HepG2 (cell line): ENCODE results near the gene FMNL2. TPM values are rescaled to one million over a fixed set of nuclear protein-coding genes. Genes with fewer than 3 reads are reported as not detected.

Experiments used
- ATAC-seq: fragments of 200-7000 bp; cut with Tn5 transposase; 3 replicates; pipeline ENCODE4 v1.9.1; 2020; ENCODE audit warnings: mild to moderate bottlenecking, moderate library complexity
- BruUV-seq: library from RNA; stranded (reverse); fragments of 400-500 nt; replicated peaks from 2 replicates; lab custom pipeline; 2021; lab: Mats Ljungman, UMichigan
- CTCF ChIA-PET: fragments of 300-600 bp; formaldehyde crosslinking; extraction: SDS; loops from one replicate; lab custom pipeline; 2021; ENCODE audit warnings: low total read pairs, inconsistent platforms, low intra/inter-chr PET ratio; lab: Yijun Ruan, JAX
- POLR2A ChIA-PET: fragments of 350-600 bp; sonication (Branson Sonifier 250); formaldehyde crosslinking; loops from one replicate; lab custom pipeline; 2020; ENCODE audit warnings: antibody characterized with exemption, inconsistent platforms; lab: Yijun Ruan, JAX
- DNase-seq: peaks from one replicate; pipeline ENCODE4 v3.0.0-alpha.2; 2015; ENCODE audit warnings: low spot score
- FAIRE-seq: peaks from 3 replicates; lab custom pipeline; 2011; peaks lifted over from hg19 to GRCh38; lab: Jason Lieb, UNC
- H2AFZ ChIP-seq: one replicate; pipeline ENCODE4 v1.6.1; 2011; ENCODE audit warnings: low read length, inconsistent platforms
- H3K27ac ChIP-seq: fragments of 300-600 bp; 3 replicates; pipeline ENCODE4 v1.8.0; 2011; ENCODE audit warnings: mixed run types, mild to moderate bottlenecking, mixed read lengths, low read length, inconsistent platforms; ENCODE audit not compliant: insufficient read depth; ENCODE audit errors: extremely low read length
- H3K27me3 ChIP-seq, 2 experiments: fragments of 200-600 bp in 1 of 2; 2 replicates in 1 of 2; 3 replicates in 1 of 2; pipeline versions ENCODE4 v1.6.0 to v1.8.0; 2011; ENCODE audit warnings: low read length in 2 of 2, mild to moderate bottlenecking in 2 of 2, moderate library complexity in 2 of 2, inconsistent platforms in 1 of 2; ENCODE audit not compliant: insufficient read depth in 2 of 2, control insufficient read depth in 1 of 2
- H3K36me3 ChIP-seq, 2 experiments: fragments of 200-600 bp in 1 of 2; replicated peaks in 1 of 2; 2 replicates in 1 of 2; 3 replicates in 1 of 2; pipeline versions ENCODE4 v1.5.1 to v1.8.0; 2011; ENCODE audit warnings: low read length in 2 of 2, inconsistent platforms in 1 of 2; ENCODE audit not compliant: insufficient read depth in 2 of 2, control insufficient read depth in 1 of 2
- H3K4me1 ChIP-seq: 2 replicates; pipeline ENCODE4 v1.5.1; 2012; ENCODE audit warnings: low read length, inconsistent platforms; ENCODE audit not compliant: insufficient read depth
- H3K4me2 ChIP-seq: 2 replicates; pipeline ENCODE4 v1.6.0; 2011; ENCODE audit warnings: low read depth, low read length, inconsistent platforms
- H3K4me3 ChIP-seq, 3 experiments: fragments of 200-600 bp in 1 of 3; sonication (generic), shearing (Covaris generic) in 1 of 3; replicated peaks in 1 of 3; 2 replicates each; pipeline ENCODE4 v1.5.1; 2011 to 2016; ENCODE audit warnings: low read length in 3 of 3, inconsistent platforms in 2 of 3, low read depth in 2 of 3, mild to moderate bottlenecking in 2 of 3, control low read depth in 1 of 3, mixed read lengths in 1 of 3; ENCODE audit not compliant: insufficient read depth in 1 of 3
- H3K79me2 ChIP-seq: one replicate; pipeline ENCODE4 v1.6.1; 2011; ENCODE audit warnings: low read length, inconsistent platforms; ENCODE audit not compliant: insufficient read depth
- H3K9ac ChIP-seq: 2 replicates; pipeline ENCODE4 v1.6.0; 2011; ENCODE audit warnings: mild to moderate bottlenecking, low read depth, low read length, inconsistent platforms; ENCODE audit not compliant: insufficient read depth
- H3K9me3 ChIP-seq: 2 replicates; pipeline ENCODE4 v1.5.1; 2012; ENCODE audit warnings: mild to moderate bottlenecking, low read length
- H4K20me1 ChIP-seq: 2 replicates; pipeline ENCODE4 v1.6.0; 2011; ENCODE audit warnings: inconsistent platforms, mild to moderate bottlenecking, low read length, moderate library complexity; ENCODE audit not compliant: insufficient read depth
- ARID5B ChIP-seq: IDR thresholded peaks from 2 replicates; pipeline ENCODE4 v1.4.0; 2020; ENCODE audit warnings: mild to moderate bottlenecking, missing genetic modification reagents
- NPAS2 ChIP-seq: sonication (generic); formaldehyde crosslinking; IDR thresholded peaks from 2 replicates; pipeline ENCODE4 v1.8.0; 2022; ENCODE audit warnings: mild to moderate bottlenecking, missing genetic modification reagents, borderline replicate concordance
- TARDBP ChIP-seq: sonication (generic); formaldehyde crosslinking; IDR thresholded peaks from 2 replicates; pipeline ENCODE4 v1.8.0; 2022; ENCODE audit warnings: mild to moderate bottlenecking, missing genetic modification reagents
- TBX2 ChIP-seq: sonication (generic); formaldehyde crosslinking; IDR thresholded peaks from 2 replicates; pipeline ENCODE4 v1.5.0; 2020; ENCODE audit warnings: missing genetic modification reagents, mild to moderate bottlenecking, borderline replicate concordance
- ZNF281 ChIP-seq: sonication (generic); formaldehyde crosslinking; IDR thresholded peaks from 2 replicates; pipeline ENCODE4 v1.4.0; 2020; ENCODE audit warnings: missing genetic modification reagents, borderline replicate concordance
- ZNF331 ChIP-seq: sonication (generic); formaldehyde crosslinking; IDR thresholded peaks from 2 replicates; pipeline ENCODE4 v1.4.0; 2020; ENCODE audit warnings: missing genetic modification reagents
- WGBS: methylation state at CpG from one replicate; pipeline ENCODE4 v1.1.6; 2017; ENCODE audit warnings: low lambda C conversion rate; 5-methylcytosine and 5-hydroxymethylcytosine counted together
- in situ Hi-C: cut with HindIII; loops from 2 replicates; pipeline ENCODE4 v1.10.0; 2017; ENCODE audit warnings: low pct_unique_long_range_greater_than_20kb; ENCODE audit not compliant: extremely low pct_ligation_motif_present
- intact Hi-C: fragments of 100-400 bp; cut with micrococcal nuclease; formaldehyde crosslinking; loops from one replicate; pipeline ENCODE4 v1.10.0; 2022; ENCODE audit not compliant: unreplicated experiment
- polyA plus RNA-seq, 8 experiments: library from polyadenylated mRNA; depleted of rRNA in 3 of 8; stranded (reverse) in 7 of 8; unstranded in 1 of 8; fragments of >200 nt; fragmentation: Illumina TruSeq in 4 of 8; extraction: Trizol in 4 of 8; gene quantifications; 2 replicates each; pipeline versions ENCODE4 v1.2.1 to v1.2.3, GENCODE V29; 2011 to 2016; ENCODE audit warnings: low read depth in 4 of 8, missing spikeins in 1 of 8, mixed read lengths in 1 of 8; ENCODE audit not compliant: insufficient read depth in 1 of 8
- total RNA-seq, 5 experiments: library from RNA; depleted of rRNA; stranded (reverse); fragments of >200 nt; fragmentation: Illumina TruSeq; extraction: Trizol; gene quantifications; 2 replicates each; pipeline ENCODE4 v1.2.3, GENCODE V29; 2016; ENCODE audit warnings: low read depth in 1 of 5
- TF ChIP-seq, protein P1 (sequence below): sonication (generic); formaldehyde crosslinking; IDR thresholded peaks from 2 replicates; pipeline ENCODE4 v1.8.1; 2023; ENCODE audit warnings: mild to moderate bottlenecking, missing genetic modification reagents, borderline replicate concordance
- TF ChIP-seq, protein P2 (sequence below): sonication (generic); formaldehyde crosslinking; IDR thresholded peaks from 2 replicates; pipeline ENCODE4 v1.4.0; 2020; ENCODE audit warnings: mild to moderate bottlenecking, missing genetic modification reagents, borderline replicate concordance

FMNL2 gene
- total and polyA plus RNA-seq, 2 of the 13 experiments (the other 11 are each of a cell fraction or from before 2014, with no cell fraction given), result 66.5 to 67.7 TPM

GRCh38 chr2:152453129-152453911 lies 118.3 kb downstream of the FMNL2 start:
- peaks cover 3 to 10% of the 10 kb centered on the region in 2 experiments; a peak in 3 of 5 replicates for H3K36me3 ChIP-seq
- WGBS, result 65% methylated on average over 9 of the region's 9 CpGs
- FAIRE-seq, result no peak
- ATAC-seq, result peak; percentile 58
- no TSS peak for BruUV-seq
- peak overlapping the region; percentile 48 for H3K27ac ChIP-seq
- no peaks in the 10 kb centered on the region for H3K9me3 ChIP-seq
- peaks cover 87% of the 10 kb centered on the region for H3K79me2 ChIP-seq
- H3K4me1 ChIP-seq, result peaks cover 83% of the 10 kb centered on the region
- peak; percentile 54 for DNase-seq
- H4K20me1 ChIP-seq, result no peaks in the 10 kb centered on the region
- H3K4me2 ChIP-seq, result peak overlapping the region; percentile 55
- in situ Hi-C loops, result no loop called here
- peak overlapping the region in 1 of 3 experiments; percentile 24; a peak in 1 of 6 replicates for H3K4me3 ChIP-seq
- CTCF ChIA-PET, result no interaction called here
- H3K27me3 ChIP-seq, result no peaks in the 10 kb centered on the region
- POLR2A ChIA-PET, result interaction anchor here (0.7 to 1.6 kb wide), 2 partner anchors 9 to 33 kb away, joined by 3 to 5 read pairs; no protein-coding TSS in a partner anchor
- intact Hi-C loops, result no loop called here
- H3K9ac ChIP-seq, result peak overlapping the region; percentile 23; the same call in 1 of the 2 replicates
- no peak overlapping the region for H2AFZ ChIP-seq
- TF ChIP-seq ZNF281 (CRISPR knock-in tag) (peak; percentile 15; the same call in 1 of the 2 replicates), TARDBP (0 out of 2 replicates have a peak, but pooled peaks have one; percentile 27), ZNF331 (0 out of 2 replicates have a peak, but pooled peaks have one; percentile 10), NPAS2 (CRISPR knock-in tag) (no peak), ARID5B (CRISPR knock-in tag) (0 out of 2 replicates have a peak, but pooled peaks have one; percentile 12), TBX2 (peak; percentile 14; the same call in 1 of the 2 replicates)
- TF ChIP-seq, protein P1, sequence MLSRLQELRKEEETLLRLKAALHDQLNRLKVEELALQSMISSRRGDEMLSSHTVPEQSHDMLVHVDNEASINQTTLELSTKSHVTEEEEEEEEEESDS (CRISPR knock-in tag), result no peak
- TF ChIP-seq, protein P2, sequence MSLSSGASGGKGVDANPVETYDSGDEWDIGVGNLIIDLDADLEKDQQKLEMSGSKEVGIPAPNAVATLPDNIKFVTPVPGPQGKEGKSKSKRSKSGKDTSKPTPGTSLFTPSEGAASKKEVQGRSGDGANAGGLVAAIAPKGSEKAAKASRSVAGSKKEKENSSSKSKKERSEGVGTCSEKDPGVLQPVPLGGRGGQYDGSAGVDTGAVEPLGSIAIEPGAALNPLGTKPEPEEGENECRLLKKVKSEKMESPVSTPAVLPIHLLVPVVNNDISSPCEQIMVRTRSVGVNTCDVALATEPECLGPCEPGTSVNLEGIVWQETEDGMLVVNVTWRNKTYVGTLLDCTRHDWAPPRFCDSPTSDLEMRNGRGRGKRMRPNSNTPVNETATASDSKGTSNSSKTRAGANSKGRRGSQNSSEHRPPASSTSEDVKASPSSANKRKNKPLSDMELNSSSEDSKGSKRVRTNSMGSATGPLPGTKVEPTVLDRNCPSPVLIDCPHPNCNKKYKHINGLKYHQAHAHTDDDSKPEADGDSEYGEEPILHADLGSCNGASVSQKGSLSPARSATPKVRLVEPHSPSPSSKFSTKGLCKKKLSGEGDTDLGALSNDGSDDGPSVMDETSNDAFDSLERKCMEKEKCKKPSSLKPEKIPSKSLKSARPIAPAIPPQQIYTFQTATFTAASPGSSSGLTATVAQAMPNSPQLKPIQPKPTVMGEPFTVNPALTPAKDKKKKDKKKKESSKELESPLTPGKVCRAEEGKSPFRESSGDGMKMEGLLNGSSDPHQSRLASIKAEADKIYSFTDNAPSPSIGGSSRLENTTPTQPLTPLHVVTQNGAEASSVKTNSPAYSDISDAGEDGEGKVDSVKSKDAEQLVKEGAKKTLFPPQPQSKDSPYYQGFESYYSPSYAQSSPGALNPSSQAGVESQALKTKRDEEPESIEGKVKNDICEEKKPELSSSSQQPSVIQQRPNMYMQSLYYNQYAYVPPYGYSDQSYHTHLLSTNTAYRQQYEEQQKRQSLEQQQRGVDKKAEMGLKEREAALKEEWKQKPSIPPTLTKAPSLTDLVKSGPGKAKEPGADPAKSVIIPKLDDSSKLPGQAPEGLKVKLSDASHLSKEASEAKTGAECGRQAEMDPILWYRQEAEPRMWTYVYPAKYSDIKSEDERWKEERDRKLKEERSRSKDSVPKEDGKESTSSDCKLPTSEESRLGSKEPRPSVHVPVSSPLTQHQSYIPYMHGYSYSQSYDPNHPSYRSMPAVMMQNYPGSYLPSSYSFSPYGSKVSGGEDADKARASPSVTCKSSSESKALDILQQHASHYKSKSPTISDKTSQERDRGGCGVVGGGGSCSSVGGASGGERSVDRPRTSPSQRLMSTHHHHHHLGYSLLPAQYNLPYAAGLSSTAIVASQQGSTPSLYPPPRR (CRISPR knock-in tag), result no peak
